Measurements from ENCODE around the gene PEAK3. TPM values are rescaled to one million over a fixed set of nuclear protein-coding genes. Genes with fewer than 3 reads are reported as not detected.
A peak's percentile ranks its signal among the peaks of the same experiment; 100 is the strongest.

PEAK3 gene
- total RNA-seq, 1 donor from 2014 or later = 0.87 TPM

- intact Hi-C loops (cut with micrococcal nuclease) = no loop called here
- DNase-seq (no peak), ATAC-seq (no peak)
Observed at GRCh38 chr19:2317300-2317699, 35.3 kb upstream of the PEAK3 start.

- ATAC-seq = peak; percentile 93
- DNase-seq = peak; percentile 81
Observed at GRCh38 chr19:2315818-2316353, 33.9 kb upstream of the PEAK3 start.

GRCh38 chr19:2315121-2315817 is 33.3 kb upstream of the PEAK3 start:
- intact Hi-C loops (cut with micrococcal nuclease) = no loop called here
- DNase-seq (no peak), ATAC-seq (no peak)

More at GRCh38 chr19:2315818-2316353, 33.9 kb upstream of the PEAK3 start:
- intact Hi-C loops (cut with micrococcal nuclease) = no loop called here

- intact Hi-C loops (cut with micrococcal nuclease) = no loop called here
- DNase-seq (no peak), ATAC-seq (no peak)
Observed at GRCh38 chr19:2312820-2313501, 31.0 kb upstream of the PEAK3 start.

GRCh38 chr19:2311093-2311492 is 29.1 kb upstream of the PEAK3 start:
- intact Hi-C loops (cut with micrococcal nuclease) = no loop called here
- ATAC-seq = no peak

GRCh38 chr19:2309734-2310362 is 27.9 kb upstream of the PEAK3 start:
- ATAC-seq (peak; percentile 47), DNase-seq (no peak)
- intact Hi-C loops (cut with micrococcal nuclease) = no loop called here

More at GRCh38 chr19:2311093-2311492, 29.1 kb upstream of the PEAK3 start:
- DNase-seq = no peak

- ATAC-seq (no peak), DNase-seq (no peak)
- intact Hi-C loops (cut with micrococcal nuclease) = no loop called here
Observed at GRCh38 chr19:2308114-2308556, 26.2 kb upstream of the PEAK3 start, which contains the start of gene LINGO3. TSS of gene LINGO3 (minus strand) at chr19:2308154. CDS start at chr19:2291776, 16,378 bp downstream.

GRCh38 chr19:2307518-2308012 is 25.6 kb upstream of the PEAK3 start:
- intact Hi-C loops (cut with micrococcal nuclease) = no loop called here
- ATAC-seq = no peak
- DNase-seq = no peak

- no peak for DNase-seq
- intact Hi-C loops (cut with micrococcal nuclease) = no loop called here
- no peak for ATAC-seq
Observed at GRCh38 chr19:2306971-2307370, 25.0 kb upstream of the PEAK3 start.

GRCh38 chr19:2306281-2306806 is 24.4 kb upstream of the PEAK3 start:
- DNase-seq (no peak), ATAC-seq (no peak)
- intact Hi-C loops (cut with micrococcal nuclease) = no loop called here

- DNase-seq = no peak
- ATAC-seq = no peak
- intact Hi-C loops (cut with micrococcal nuclease) = no loop called here
Observed at GRCh38 chr19:2305452-2306280, 23.7 kb upstream of the PEAK3 start.

GRCh38 chr19:2303211-2303798 is 21.3 kb upstream of the PEAK3 start:
- intact Hi-C loops (cut with micrococcal nuclease) = no loop called here
- no peak for ATAC-seq

GRCh38 chr19:2302319-2303210 is 20.6 kb upstream of the PEAK3 start:
- ATAC-seq = peak; percentile 67
- intact Hi-C loops (cut with micrococcal nuclease) = no loop called here
- DNase-seq = peak; percentile 60

More at GRCh38 chr19:2303211-2303798, 21.3 kb upstream of the PEAK3 start:
- no peak for DNase-seq

GRCh38 chr19:2300533-2300932 is 18.6 kb upstream of the PEAK3 start:
- ATAC-seq (no peak), DNase-seq (no peak)
- intact Hi-C loops (cut with micrococcal nuclease) = no loop called here

GRCh38 chr19:2296141-2296540 is 14.2 kb upstream of the PEAK3 start:
- intact Hi-C loops (cut with micrococcal nuclease) = no loop called here
- ATAC-seq (no peak), DNase-seq (no peak)

- ATAC-seq = peak; percentile 82
- DNase-seq = peak; percentile 52
- intact Hi-C loops (cut with micrococcal nuclease) = no loop called here
Observed at GRCh38 chr19:2294687-2295335, 12.8 kb upstream of the PEAK3 start.

Measured in left ventricle myocardium superior (tissue), 1 donor.